HL-60 (cell line): ENCODE results near the gene POTEF.
"Not testable (repeated sequence)": the region's sequence is repeated elsewhere in the genome, so short reads cannot be mapped to it uniquely, and the experiment has no call there.

Source experiments
- POLR2AphosphoS5 ChIP-seq: IDR thresholded peaks from 2 replicates; pipeline ENCODE4 v1.6.1; 2012; ENCODE audit warnings: low read depth
- SPI1 ChIP-seq: IDR thresholded peaks from 2 replicates; pipeline ENCODE4 v1.6.1; 2012; ENCODE audit warnings: low read depth, mild to moderate bottlenecking, borderline replicate concordance
- TF ChIP-seq, protein P1 (sequence below): IDR thresholded peaks from one replicate; pipeline ENCODE4 v1.5.1; 2011; ENCODE audit warnings: low read length, control low read depth, inconsistent platforms; ENCODE audit not compliant: insufficient read depth

GRCh38 chr2:130153721-130154422 lies 24.9 kb upstream of the POTEF start:
- TF ChIP-seq, protein P1, sequence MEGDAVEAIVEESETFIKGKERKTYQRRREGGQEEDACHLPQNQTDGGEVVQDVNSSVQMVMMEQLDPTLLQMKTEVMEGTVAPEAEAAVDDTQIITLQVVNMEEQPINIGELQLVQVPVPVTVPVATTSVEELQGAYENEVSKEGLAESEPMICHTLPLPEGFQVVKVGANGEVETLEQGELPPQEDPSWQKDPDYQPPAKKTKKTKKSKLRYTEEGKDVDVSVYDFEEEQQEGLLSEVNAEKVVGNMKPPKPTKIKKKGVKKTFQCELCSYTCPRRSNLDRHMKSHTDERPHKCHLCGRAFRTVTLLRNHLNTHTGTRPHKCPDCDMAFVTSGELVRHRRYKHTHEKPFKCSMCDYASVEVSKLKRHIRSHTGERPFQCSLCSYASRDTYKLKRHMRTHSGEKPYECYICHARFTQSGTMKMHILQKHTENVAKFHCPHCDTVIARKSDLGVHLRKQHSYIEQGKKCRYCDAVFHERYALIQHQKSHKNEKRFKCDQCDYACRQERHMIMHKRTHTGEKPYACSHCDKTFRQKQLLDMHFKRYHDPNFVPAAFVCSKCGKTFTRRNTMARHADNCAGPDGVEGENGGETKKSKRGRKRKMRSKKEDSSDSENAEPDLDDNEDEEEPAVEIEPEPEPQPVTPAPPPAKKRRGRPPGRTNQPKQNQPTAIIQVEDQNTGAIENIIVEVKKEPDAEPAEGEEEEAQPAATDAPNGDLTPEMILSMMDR: not testable (repeated sequence)
- not testable (repeated sequence) for TF ChIP-seq SPI1, POLR2AphosphoS5
